Parathyroid adenoma (tissue), 2 donors: ENCODE data around the gene PGLYRP1.

Source experiments
- H2AFZ ChIP-seq: fragments of 300-600 bp; sonication (generic); one replicate; pipeline ENCODE4 v1.7.0; 2017; ENCODE audit warnings: antibody characterized with exemption, mild to moderate bottlenecking
- H3K27ac ChIP-seq: fragments of 300-600 bp; sonication (generic); one replicate; pipeline ENCODE4 v1.7.0; 2017
- H3K27me3 ChIP-seq: fragments of 300-600 bp; sonication (generic); one replicate; pipeline ENCODE4 v1.7.0; 2017; ENCODE audit warnings: low read length; ENCODE audit not compliant: control insufficient read depth, insufficient read depth
- H3K36me3 ChIP-seq: fragments of 300-600 bp; sonication (generic); one replicate; pipeline ENCODE4 v1.7.0; 2017; ENCODE audit warnings: low read length; ENCODE audit not compliant: control insufficient read depth, insufficient read depth
- H3K4me1 ChIP-seq: fragments of 300-600 bp; sonication (generic); one replicate; pipeline ENCODE4 v1.7.0; 2017; ENCODE audit warnings: control low read depth
- H3K4me2 ChIP-seq: fragments of 300-600 bp; sonication (generic); one replicate; pipeline ENCODE4 v1.7.0; 2017; ENCODE audit warnings: low read length
- H3K4me3 ChIP-seq: fragments of 300-600 bp; sonication (generic); one replicate; pipeline ENCODE4 v1.7.0; 2017; ENCODE audit warnings: low read depth, low read length
- H3K79me2 ChIP-seq: fragments of 300-600 bp; sonication (generic); one replicate; pipeline ENCODE4 v1.7.0; 2017; ENCODE audit warnings: control low read depth
- H3K9ac ChIP-seq: fragments of 300-600 bp; sonication (generic); one replicate; pipeline ENCODE4 v1.7.0; 2017; ENCODE audit warnings: mild to moderate bottlenecking
- H3K9me3 ChIP-seq: fragments of 300-600 bp; sonication (generic); one replicate; pipeline ENCODE4 v1.7.0; 2017; ENCODE audit warnings: low read length; ENCODE audit not compliant: control insufficient read depth
- TF ChIP-seq, protein P1 (sequence below): fragments of 300-600 bp; sonication (generic); IDR thresholded peaks from one replicate; pipeline ENCODE4 v1.7.0; 2017; ENCODE audit warnings: antibody characterized with exemption, mild to moderate bottlenecking
- donor health status: primary hyperparathyroidism.

Gene PGLYRP1

DNA sequence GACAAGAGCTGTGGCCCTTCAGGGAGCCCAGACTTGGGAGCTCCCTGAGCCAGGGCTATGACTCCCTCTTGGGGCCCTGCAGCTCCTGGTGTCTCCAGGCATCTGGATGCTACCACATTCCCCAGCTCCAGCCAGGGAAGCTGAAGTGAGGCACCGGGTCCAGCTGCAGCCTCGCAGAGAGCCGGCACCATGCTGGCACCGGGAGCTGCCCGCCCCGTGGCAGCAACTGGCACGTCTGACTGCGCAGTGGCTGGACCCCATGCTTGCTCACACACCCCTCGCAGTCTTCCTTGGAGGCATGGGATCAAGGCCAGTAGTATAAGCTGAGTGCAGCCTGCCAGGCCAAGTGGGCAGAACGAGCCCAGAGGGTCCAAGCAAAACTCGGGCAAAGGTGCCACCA, 10.5 kb upstream of the PGLYRP1 start:
- Histone ChIP-seq H3K4me1 (no peaks in the 10 kb centered on the region), H2AFZ (no peak overlapping the region), H3K9me3 (no peaks in the 10 kb centered on the region), H3K36me3 (no peaks in the 10 kb centered on the region), H3K27me3 (no peaks in the 10 kb centered on the region), H3K79me2 (no peaks in the 10 kb centered on the region), H3K9ac (no peak overlapping the region), H3K27ac (no peak overlapping the region), H3K4me2 (no peak overlapping the region), H3K4me3 (no peak overlapping the region)
- TF ChIP-seq, protein P1, sequence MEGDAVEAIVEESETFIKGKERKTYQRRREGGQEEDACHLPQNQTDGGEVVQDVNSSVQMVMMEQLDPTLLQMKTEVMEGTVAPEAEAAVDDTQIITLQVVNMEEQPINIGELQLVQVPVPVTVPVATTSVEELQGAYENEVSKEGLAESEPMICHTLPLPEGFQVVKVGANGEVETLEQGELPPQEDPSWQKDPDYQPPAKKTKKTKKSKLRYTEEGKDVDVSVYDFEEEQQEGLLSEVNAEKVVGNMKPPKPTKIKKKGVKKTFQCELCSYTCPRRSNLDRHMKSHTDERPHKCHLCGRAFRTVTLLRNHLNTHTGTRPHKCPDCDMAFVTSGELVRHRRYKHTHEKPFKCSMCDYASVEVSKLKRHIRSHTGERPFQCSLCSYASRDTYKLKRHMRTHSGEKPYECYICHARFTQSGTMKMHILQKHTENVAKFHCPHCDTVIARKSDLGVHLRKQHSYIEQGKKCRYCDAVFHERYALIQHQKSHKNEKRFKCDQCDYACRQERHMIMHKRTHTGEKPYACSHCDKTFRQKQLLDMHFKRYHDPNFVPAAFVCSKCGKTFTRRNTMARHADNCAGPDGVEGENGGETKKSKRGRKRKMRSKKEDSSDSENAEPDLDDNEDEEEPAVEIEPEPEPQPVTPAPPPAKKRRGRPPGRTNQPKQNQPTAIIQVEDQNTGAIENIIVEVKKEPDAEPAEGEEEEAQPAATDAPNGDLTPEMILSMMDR = no peak

DNA sequence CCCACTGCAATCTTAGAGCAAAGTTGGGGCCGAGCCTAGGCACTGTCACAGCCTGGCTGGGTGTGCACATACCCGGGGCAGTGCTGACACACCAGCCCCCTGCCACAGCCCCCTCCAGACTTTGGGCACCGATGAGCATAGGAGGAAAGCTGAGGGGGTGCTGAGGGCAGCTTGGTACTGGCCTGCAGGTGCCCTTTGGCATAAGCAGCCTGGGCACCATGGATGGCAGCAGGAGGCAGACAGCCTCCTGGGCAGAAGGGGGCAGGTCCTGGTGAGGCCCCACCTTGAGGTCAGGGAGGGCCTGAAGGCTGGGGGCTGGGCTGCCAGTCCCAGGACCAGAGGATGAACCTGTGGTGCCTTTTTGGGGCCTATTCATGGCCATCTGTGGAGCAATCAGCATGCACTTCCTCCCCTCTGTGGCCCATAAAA, 9.8 kb upstream of the PGLYRP1 start:
- H3K9ac ChIP-seq = no peak overlapping the region
- H3K9me3 ChIP-seq = no peaks in the 10 kb centered on the region
- no peak overlapping the region for H2AFZ ChIP-seq
- no peaks in the 10 kb centered on the region for H3K27me3 ChIP-seq
- no peaks in the 10 kb centered on the region for H3K36me3 ChIP-seq
- H3K4me3 ChIP-seq = no peak overlapping the region
- H3K79me2 ChIP-seq = no peaks in the 10 kb centered on the region
- H3K4me1 ChIP-seq = no peaks in the 10 kb centered on the region
- TF ChIP-seq, protein P1 = no peak
- no peak overlapping the region for H3K27ac ChIP-seq
- no peak overlapping the region for H3K4me2 ChIP-seq

DNA sequence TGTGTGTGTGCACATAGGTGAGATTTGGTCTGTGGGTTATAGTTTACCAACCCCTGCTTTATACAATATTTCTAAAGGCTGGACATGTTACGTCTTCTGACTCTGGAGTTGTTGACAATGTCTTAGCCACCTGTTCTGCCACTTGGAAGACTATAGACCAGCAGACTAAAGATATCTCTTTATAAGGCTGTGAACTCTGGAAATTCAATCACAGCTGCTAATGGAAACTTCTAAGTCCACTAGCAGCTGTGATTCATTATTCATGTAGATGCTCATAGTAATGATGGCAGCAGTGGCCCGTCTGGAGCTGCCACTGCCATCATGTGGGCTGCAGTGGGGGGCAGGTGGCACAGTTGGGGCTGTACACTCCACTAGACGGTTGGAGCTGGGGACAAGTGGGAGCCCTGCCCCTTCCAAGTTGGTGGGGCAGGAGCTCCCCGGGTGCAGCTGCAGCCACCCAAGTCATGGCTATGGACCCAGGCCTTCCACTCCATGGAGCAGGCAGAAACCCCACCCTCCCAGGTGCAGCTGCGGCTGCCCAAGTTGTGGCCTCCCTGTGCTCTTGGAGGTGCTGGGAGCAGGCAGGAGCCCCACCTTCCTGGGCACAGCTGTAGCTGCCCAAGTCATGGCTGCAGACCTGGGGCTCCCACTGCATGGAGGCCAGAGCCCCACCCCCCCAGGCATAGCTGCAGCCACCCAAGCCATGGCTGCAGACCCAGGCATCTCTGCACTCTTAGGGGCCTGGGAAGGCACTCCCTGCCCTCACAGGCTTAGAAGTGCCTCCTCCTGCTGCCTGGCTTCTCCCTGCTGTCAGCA, 9.1 kb upstream of the PGLYRP1 start:
- no peak overlapping the region for H3K27ac ChIP-seq
- no peaks in the 10 kb centered on the region for H3K9me3 ChIP-seq
- no peak overlapping the region for H3K9ac ChIP-seq
- H3K79me2 ChIP-seq = no peaks in the 10 kb centered on the region
- no peaks in the 10 kb centered on the region for H3K4me1 ChIP-seq
- TF ChIP-seq, protein P1 = no peak
- H3K36me3 ChIP-seq = no peaks in the 10 kb centered on the region
- H3K4me2 ChIP-seq = no peak overlapping the region
- H3K4me3 ChIP-seq = no peak overlapping the region
- H2AFZ ChIP-seq = no peak overlapping the region
- no peaks in the 10 kb centered on the region for H3K27me3 ChIP-seq

DNA sequence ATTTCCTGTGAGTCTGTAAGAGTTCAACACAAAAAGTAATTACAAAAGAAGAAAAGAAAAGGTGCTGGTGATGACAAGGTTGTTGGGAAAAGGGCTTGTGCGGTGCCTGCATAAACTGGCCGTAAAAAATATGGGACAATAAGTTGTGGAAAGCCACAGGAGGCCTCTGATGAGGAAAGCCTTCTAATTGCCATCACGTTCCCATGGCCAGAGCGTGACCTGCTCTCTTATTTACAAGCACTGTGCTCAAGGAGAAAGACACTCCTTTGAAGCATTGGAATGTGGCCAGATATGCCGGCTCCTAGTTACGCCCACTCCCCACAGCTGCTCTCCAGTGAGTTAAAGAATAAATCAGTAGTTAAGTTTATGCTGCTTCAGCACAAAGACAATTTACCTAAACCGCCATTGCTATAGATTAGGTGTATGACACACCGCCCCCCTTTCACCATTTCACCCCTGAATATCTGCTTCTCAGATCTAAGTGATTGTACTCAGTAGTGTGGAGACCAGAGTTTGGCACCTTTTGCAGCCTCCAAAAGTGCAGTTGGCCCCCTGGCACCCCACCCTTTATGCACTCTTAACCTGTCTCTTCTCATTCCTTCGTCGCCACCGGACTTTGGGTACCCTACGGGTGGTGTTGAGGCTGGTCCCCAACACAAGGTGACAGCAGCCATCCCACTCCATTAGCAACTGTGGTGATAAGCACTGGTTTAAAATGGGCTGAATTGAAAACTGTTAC, 8.1 kb upstream of the PGLYRP1 start:
- no peak overlapping the region for H3K9ac ChIP-seq
- H3K4me2 ChIP-seq = no peak overlapping the region
- no peak overlapping the region for H3K4me3 ChIP-seq
- no peaks in the 10 kb centered on the region for H3K27me3 ChIP-seq
- H2AFZ ChIP-seq = no peak overlapping the region
- H3K9me3 ChIP-seq = no peaks in the 10 kb centered on the region
- H3K27ac ChIP-seq = no peak overlapping the region
- H3K4me1 ChIP-seq = no peaks in the 10 kb centered on the region
- no peaks in the 10 kb centered on the region for H3K79me2 ChIP-seq
- no peaks in the 10 kb centered on the region for H3K36me3 ChIP-seq
- TF ChIP-seq, protein P1 = no peak
